GM18499 (cell line): ENCODE measurements around the gene ADAMTS19.

Experiments
- ATAC-seq: cut with Tn5 transposase; IDR thresholded peaks from one replicate; pipeline ENCODE4 v1.9.1; 2021; ENCODE audit warnings: moderate number of reproducible peaks; ENCODE audit not compliant: insufficient read depth, unreplicated experiment

Gene ADAMTS19

DNA sequence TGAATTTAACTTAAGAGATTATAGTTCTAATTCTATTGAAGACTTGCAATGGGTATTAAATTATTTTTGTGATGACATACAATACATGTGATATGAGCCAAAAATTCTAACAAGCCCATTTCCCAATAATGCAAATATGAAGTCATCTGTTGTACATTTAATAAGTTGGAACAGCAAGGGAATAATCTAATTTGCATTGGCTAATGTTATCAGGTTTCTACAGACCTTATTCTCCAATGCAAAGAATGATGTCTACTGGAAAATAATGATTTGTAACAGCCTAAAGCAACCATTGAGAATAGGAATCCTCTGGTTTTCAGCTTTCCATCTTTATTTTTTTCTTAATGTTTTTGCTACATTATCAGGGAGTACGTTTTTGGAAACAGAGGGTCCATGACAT is 198.7 kb downstream of the ADAMTS19 start:
- no peak for ATAC-seq

DNA sequence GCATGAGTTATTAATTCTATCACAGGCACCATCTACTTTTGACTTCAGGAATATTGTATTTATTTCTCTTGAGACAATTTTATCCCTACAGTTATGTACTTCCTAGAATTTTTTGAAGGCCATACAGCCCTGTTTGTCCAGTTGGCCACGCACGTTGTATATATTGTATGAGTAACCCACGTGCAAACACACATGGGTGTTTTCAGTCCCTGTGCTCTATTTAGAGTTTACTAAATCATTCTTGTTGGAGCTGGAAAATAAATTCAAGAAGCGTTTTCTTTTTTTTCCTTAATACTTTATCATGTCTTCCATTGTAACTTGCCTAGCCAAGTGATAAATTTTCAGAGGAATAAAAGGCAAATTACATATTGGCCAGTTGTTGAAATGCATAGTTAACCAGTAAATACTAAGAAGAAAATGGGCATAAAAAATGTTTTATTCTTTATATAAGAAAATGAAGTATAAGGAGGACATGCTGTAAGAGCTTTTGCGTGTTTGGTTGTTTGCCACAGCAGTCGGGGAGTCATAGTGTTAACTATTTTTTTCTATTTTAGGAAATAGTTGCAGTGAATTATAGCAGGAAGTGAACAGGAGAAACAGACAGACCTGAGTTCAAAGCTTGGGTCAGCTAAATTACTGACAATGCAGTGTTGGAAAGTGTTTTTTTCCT is 201.4 kb downstream of the ADAMTS19 start:
- ATAC-seq = no peak

DNA sequence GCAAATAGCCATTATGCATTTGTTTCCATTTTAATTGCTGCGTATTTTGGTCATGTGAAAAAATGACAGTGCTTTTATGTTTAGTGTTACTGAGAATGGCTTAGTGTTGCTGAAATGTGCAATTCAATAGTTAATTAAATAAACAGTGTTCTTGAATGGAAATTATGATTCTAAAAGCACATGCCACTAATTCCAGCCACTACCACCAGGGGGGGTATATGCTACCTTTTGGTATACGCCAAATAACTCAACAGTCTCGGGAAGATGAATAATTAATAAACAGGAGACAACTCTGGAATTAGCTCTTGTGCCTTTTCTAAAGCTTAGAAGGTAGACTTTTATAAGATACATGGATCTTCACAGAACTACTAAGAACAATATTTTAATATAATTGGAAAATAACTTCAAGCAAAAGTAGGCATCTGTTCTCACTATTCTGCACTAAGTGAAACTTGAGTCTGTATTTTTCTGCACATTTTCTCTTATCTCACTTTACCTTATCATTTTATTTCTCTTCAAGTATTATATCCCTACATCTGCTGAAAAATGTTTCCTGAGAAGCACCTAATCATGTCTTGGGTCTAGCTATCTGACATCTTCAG is 204.3 kb downstream of the ADAMTS19 start:
- peak; percentile 56 for ATAC-seq

DNA sequence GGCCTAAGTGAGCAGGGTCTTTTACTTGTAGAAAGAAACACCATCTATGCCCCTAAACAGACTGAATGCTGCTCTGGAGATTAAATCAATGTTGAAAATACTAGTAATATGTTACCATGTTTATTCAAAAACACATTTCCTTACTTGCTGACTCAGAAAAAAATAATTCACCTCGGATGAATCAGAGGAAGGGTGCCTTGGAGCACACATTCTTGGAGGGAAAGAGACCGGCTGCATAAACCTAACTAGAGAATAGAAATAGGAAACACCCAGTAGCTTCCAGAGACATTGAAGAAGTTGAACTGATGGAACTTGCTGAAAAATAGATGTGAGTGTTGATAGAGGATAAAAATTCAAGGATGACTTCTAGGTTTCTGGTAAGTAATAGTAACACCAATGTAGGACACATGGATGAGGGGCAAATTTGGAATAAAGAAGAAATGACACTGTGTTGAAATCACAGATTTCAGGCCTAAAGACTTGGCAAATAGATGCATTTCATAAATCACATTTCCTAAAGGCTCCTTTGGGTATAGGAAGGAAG is 210.9 kb downstream of the ADAMTS19 start:
- no peak for ATAC-seq

DNA sequence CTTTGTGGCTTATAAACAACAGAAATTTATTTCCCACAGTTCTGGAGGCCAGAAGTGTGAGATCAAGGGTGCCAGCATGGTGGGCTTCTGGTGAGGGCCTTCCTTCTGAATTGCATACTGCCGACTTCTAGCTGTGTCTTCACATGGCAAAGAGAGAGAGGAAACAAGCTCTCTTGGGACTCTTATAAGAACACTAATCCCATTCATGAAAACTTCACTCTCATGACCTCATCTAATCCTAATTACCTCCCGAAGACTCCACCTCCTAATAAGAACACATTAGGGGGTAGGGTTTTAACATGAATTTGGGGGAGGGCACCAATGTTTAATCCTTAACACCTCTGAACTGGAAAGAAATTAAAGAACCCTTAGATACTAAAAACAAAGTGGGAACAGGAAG is 211.9 kb downstream of the ADAMTS19 start:
- ATAC-seq = no peak

DNA sequence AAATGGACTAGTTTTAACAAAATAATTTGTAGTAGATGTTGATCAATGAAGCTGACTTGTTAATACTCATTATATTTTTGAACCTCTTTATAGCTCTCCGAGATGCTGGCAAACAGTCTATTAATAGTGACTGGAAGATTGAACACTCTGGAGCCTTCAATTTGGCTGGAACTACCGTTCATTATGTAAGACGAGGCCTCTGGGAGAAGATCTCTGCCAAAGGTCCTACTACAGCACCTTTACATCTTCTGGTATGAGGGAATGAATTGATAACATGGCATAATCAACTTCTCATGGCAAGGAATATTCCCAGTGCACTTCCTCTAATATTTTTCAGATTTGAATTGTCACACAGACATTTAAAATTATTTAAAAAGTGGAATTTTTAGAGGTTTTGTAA is 219.6 kb downstream of the ADAMTS19 start:
- no peak for ATAC-seq

DNA sequence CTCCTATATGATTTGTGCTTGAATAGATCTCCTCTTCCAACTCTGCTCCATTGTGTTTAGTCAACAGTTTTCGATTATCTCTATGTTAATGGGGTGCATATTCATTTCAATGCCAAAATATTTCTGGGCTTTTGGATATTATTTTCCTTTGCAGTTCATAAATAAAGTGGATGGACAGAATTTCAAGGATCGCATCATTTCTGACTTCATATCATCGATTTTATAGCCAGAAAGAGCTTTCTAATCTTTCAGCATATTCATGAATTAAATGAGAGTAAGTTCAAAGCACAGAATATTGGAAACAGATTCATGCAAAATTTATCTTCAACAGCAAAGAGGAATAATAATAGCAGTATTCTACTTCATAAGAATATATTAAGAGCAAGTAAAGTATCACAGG is 227.8 kb downstream of the ADAMTS19 start:
- ATAC-seq = no peak

DNA sequence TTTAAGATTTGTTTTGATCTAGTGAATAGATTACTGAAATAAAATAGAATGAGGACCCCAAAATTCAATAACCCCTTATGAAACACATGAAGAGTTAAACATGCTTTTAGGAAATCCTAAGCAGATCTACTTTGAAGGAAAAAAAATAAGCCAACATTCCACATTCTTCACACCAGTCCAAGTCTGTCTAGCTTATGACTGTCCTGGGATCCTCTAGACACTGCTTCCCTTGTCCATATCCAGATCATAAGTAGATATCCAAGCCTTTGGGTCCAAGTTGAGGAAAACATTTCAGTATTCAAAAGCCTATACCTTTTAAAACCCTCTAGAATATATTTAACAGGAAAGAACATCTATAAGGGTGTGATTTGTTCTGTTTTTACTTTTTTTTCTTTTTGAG is 228.9 kb downstream of the ADAMTS19 start:
- no peak for ATAC-seq

DNA sequence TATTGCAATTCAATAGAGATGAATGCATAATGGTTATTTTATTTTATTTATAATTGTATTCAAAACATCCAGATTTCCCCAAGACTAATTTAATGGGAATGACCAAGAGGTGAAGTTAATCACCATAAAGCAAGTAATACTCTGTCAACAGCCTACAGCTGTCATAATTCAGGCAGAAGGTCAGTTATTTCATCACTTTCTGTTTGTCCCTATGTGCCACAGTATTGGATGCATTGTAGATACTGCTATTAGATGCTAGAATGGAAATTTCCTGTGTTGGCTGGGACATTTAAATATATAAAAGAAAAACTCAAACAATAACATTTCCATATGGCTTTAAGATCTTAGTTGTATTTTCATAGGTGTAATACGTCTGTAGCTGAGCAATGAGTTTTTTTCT is 231.1 kb downstream of the ADAMTS19 start:
- no peak for ATAC-seq

DNA sequence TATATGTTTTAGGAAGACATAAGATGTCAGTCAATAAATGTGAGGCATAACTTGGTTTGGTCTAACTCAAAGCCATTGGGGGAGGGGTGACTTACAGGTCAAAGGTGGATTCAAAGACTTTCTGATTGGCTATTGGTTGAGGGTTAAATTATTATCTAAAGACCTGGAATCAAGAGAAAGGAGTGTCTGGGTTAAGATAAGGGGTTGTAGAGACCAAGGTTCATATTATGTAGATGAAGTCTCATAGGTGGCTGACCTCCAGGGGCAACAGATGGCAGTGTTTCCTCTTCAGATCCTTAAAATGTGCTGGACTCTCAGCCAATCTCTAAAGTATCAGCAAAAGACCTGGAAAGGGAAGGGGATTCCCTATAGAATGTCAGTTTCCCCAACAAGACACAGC is 236.5 kb downstream of the ADAMTS19 start:
- no peak for ATAC-seq

DNA sequence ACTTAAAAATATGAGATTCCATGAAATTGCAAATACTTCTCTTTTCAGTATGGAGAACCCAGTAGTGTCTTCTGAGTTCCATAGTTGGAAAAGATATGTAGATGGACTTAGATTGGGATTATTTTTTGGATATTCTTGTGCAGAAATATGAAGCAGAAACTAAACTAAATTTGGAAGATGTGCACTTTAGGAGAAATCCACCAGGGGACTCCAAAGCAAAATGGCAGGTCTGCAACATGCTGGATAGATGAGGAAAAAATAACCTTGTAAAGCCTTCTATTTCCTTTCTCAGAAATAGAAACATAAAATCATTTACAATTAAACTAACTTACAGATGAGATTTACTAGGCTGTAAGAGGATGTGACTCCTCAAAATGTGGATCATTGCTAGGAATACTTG is 238.6 kb downstream of the ADAMTS19 start:
- ATAC-seq = no peak

DNA sequence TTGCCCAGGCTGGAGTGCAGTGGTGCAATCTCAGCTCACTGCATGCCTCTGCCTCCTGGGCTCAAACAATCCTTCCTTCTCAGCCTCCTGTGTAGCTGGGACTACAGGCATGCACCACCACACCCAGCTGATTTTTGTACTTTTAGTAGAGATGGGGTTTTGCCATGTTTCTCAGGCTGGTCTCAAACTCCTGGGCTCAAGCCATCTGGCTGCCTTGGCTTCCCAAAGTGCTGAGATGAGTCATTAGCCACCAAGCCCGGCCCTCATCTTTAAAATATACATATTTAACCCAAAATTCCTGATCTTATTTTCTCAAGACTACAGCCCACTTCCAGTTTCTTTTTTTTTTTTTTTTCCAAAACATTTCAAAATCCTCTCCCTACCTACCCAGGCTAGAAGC is 256.1 kb downstream of the ADAMTS19 start:
- ATAC-seq = no peak

DNA sequence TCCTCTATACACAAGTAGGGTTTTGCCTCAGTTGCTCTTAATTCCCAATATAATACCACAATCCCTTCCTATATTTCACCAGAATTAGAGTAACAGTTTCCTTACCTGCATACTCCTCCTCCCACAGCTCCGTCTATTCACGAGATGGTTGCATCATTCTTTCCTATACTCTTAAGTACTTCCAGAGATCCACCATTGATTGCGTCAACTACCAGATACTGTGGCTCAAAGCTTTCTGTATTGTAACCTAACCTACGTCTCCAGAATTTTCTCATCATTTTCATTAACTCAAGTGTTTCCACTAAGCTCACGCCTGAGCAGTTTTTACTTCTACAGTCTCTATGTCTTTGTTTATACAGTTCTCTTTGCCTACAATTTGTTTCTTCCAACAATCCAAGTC is 256.6 kb downstream of the ADAMTS19 start:
- no peak for ATAC-seq

DNA sequence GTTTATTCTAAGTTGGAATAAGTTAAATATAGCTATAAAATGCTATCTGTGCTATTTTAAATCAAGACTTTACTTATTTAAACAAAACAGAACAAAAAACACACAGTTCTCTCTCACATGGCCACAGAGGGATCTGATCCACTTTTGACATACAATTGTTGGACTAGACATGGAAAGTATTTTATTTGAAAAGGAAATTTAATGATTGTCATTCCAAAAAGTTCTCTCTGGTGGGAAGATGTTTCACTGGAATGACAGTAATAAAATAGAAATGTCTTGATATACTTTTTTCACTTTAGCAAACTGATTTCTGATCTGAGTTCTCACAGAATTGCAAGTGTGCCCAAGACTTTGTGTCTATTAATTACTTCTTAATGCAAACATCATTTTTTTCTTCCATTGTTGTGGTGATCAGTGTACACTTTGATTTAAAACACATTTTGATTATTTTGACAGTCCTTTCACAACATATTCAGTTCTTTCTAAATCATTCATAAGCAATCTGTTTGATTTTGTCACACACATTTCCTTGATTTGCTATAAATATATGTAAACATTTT is 257.7 kb downstream of the ADAMTS19 start:
- ATAC-seq = no peak

DNA sequence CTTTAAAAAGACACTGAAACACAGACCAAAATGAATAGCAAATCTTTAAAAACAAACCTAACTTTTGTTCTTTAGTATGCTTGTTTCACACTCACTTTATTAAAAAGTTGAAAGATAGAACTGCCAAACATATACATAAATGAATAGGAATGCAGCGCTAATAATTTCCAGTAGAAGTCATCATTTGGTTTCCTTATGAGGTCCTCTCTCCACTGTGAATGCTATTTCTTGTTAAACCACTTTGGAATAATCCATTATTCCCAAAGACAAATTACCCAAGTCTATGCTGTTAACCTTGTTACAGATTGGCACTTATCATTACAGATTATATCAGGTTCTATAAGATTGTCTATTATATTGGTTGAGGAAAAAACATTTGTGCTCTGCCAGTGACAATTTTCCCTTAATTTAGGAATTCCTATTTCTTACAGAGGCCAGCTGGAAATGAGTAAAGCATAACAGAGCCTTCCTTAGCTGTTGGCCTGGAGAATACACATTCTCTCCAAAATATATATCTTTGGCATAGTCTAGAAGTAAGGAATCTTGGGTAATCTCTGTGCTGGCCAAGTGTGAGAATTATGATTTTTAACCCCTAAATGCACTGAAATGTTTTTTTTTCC is 258.5 kb downstream of the ADAMTS19 start:
- ATAC-seq = no peak

DNA sequence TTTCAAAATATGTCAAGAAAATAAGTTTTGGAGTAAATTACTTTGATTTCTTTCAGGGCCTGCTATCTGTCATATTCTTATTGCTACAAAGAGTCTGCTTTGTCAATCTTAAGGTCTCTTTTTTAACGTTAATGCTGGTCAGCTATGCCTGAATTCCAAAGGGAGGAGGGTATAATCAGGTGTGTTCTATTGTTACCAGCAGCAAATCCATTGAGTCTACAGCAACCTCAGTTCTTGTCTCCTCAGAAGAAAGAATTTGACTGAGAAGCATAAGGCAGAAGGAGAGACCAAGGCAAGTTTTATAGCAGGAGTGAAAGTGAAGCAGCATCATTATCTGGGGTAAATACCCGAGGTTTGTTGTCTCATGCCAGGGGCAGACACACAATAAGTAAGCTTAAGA is 264.1 kb downstream of the ADAMTS19 start:
- ATAC-seq = no peak

DNA sequence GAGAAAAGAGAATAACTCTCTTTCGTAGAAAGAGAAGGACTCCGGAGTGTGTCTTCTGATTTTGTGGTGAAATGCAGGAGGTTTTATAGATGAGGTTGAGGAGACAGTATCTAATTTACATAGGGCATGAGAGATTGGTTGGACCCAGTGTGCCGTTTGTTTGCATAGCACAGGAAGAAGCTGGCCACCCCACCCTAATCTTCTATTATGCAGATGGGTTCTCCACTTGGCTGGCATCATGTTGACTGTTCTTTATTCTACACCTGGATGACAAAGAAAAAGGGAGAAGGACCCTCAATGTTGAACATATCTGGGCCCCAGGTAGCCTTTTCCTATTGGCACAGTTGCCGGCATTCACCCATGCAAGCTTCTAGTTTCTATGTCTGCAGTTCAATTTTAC is 264.5 kb downstream of the ADAMTS19 start:
- no peak for ATAC-seq

DNA sequence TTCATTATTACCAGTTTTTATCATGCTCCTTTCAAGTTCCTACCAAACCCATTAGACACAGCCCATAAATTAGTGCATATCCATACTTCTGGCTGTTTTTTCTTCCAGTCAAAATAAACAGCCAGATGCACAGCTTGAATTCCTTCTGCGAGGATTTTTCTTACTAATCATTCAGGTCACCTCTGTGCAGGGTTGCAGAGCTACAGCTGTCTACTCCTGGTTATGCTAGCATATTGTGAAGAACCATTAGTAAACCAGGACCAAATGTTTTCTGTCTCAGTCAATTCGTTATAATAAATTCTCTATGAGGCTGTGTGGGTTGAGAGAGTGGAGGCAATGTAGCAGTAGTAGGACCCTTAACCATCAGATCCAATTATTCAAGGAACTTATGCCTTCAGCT is 279.7 kb downstream of the ADAMTS19 start:
- no peak for ATAC-seq

DNA sequence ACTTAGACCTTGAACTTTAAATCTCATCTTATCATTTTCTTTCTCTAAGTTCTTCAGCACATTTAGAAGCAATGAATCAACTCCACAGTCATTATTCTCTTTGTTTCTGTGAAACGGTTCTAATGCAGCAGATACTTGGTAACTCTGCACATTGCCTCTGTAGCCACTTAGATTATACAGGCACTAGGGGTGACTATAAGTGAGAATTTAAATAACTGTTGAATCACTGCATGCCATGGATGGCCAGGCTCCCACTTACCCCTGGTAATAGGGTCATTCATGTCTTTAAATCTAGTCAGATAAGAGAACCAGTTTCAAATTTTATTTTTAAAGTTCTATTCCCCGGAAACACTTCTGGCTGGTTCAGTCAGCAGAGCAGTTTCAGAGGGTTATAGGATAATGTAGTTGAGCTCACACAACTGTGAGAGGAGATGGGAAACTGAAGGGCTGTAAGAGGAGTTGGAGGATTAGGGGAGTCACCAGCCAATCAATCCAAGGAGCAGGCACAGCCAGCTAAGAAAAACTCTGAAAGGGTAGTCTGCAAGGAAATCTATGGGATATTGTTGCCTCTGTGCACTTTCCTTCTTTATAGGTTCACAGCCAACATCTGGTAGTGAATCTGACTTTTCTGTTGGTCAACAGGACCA is 283.6 kb downstream of the ADAMTS19 start:
- ATAC-seq = no peak

DNA sequence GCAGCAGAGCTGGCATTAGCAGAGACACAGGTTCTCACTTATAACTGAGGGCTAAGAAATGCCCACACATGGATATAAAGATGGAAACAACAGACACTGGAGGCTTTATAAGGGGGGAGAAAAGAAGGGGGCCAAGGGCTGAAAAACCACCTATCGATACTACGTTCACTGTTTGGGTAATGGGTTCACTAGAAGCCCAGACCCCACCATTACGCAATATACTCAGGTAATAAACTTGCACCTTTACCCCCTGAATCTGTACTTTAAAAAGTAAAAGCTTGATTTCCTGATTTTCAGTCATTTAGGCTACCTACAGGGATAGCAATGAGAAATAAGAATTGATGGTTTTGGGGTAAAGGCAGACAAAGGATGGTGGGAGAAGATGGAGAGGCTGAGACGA is 285.9 kb downstream of the ADAMTS19 start:
- no peak for ATAC-seq

DNA sequence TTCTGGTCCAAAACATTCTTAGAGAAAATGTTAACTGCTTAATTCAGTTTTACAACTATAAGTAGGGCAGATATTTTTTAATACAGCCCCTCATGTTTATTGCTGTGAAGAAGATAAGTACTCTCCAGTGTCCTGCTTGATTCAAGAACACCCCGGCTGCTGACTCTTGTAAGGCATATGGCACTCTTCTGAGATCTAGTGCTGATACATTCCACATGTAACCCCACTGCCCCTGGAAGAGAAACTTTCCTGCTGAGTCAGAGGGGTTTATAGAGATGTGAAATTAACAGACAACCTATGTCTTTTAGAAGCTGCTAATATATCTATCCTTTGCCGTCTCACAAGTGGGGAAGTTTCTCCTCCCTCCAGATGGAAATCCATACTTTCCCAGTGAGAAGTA is 286.8 kb downstream of the ADAMTS19 start:
- ATAC-seq = no peak
